Esophagus muscularis mucosa (tissue), 4 donors: ENCODE results near the gene ZNF521. TPM values are rescaled to one million over a fixed set of nuclear protein-coding genes. Genes with fewer than 3 reads are reported as not detected.
"Not testable (repeated sequence)": the region's sequence is repeated elsewhere in the genome, so short reads cannot be mapped to it uniquely, and the experiment has no call there.

Source experiments
- DNase-seq: peaks from one replicate; pipeline ENCODE4 v3.0.0-alpha.2; 2017; ENCODE audit errors: extremely low spot score
- H3K27ac ChIP-seq, 4 donors: fragments of 200-600 bp; sonication (generic); replicated peaks in 1 of 4; 1 replicate in 3 of 4; 2 replicates in 1 of 4; pipeline ENCODE4 v1.5.1; 2016 to 2019; ENCODE audit warnings: mild to moderate bottlenecking in 1 of 4
- H3K27me3 ChIP-seq, 4 donors: fragments of 200-600 bp; sonication (generic); one replicate each; pipeline versions ENCODE4 v1.5.1 to v1.6.0; 2016 to 2019
- H3K36me3 ChIP-seq, 4 donors: fragments of 200-600 bp; sonication (generic); one replicate each; pipeline ENCODE4 v1.5.1; 2016 to 2019
- H3K4me1 ChIP-seq, 4 donors: fragments of 200-600 bp; sonication (generic); one replicate each; pipeline ENCODE4 v1.5.1; 2016 to 2019
- H3K4me3 ChIP-seq, 4 donors: fragments of 200-600 bp; sonication (generic); 1 replicate in 2 of 4; 2 replicates in 2 of 4; pipeline ENCODE4 v1.5.1; 2016 to 2019; ENCODE audit warnings: mild to moderate bottlenecking in 4 of 4, moderate library complexity in 1 of 4
- H3K9me3 ChIP-seq, 4 donors: fragments of 200-600 bp; sonication (generic); 1 replicate in 3 of 4; 2 replicates in 1 of 4; pipeline ENCODE4 v1.5.1; 2016 to 2019
- CTCF ChIP-seq, 3 experiments: fragments of 200-600 bp in 2 of 3; fragments of 450-650 bp in 1 of 3; sonication (generic) in 2 of 3; IDR thresholded peaks; one replicate each; pipeline ENCODE4 v1.5.1; 2017 to 2019; ENCODE audit warnings: antibody characterized with exemption in 3 of 3, mild to moderate bottlenecking in 2 of 3, moderate library complexity in 1 of 3
- EP300 ChIP-seq: sonication (generic); formaldehyde crosslinking; IDR thresholded peaks from one replicate; pipeline ENCODE4 v1.6.1; 2017; ENCODE audit warnings: antibody characterized with exemption
- POLR2A ChIP-seq: fragments of 450-650 bp; IDR thresholded peaks from one replicate; pipeline ENCODE4 v1.6.1; 2017; ENCODE audit warnings: antibody characterized with exemption, moderate library complexity, mild to moderate bottlenecking, low read depth
- POLR2AphosphoS5 ChIP-seq, 2 donors: sonication (generic); formaldehyde crosslinking; IDR thresholded peaks; one replicate each; pipeline ENCODE4 v1.6.1; 2017; ENCODE audit warnings: antibody characterized with exemption in 2 of 2
- WGBS: methylation state at CpG from one replicate; pipeline ENCODE4 v1.1.5; 2018; 5-methylcytosine and 5-hydroxymethylcytosine counted together
- intact Hi-C: fragments of 100-400 bp; cut with DNase I; formaldehyde crosslinking; loops from one replicate; pipeline ENCODE4 v1.15.1; 2023
- total RNA-seq, 4 donors: library from RNA; depleted of rRNA; stranded (reverse); fragments of >200 nt; gene quantifications; one replicate each; pipeline versions ENCODE4 v1.1.0 to v1.2.1, GENCODE V29; 2016

The ZNF521 gene
- total RNA-seq, 4 donors from 2014 or later = 15.6 to 20.6 (median 16.9) TPM

- 90% methylated on average over 8 of the region's 8 CpGs for WGBS
- Histone ChIP-seq H3K9me3 (no peaks in the 10 kb centered on the region), H3K27me3 (peaks cover 0 to 79% (median 3%) of the 10 kb centered on the region in 4 donors), H3K36me3 (no peaks in the 10 kb centered on the region), H3K27ac (no peak overlapping the region), H3K4me1 (peaks cover 0 to 11% (median 8%) of the 10 kb centered on the region in 4 donors), H3K4me3 (no peak overlapping the region)
- no peak for DNase-seq
- TF ChIP-seq POLR2AphosphoS5 (IDR thresholded peaks at IDR 0.05) = no peak
- no peak for TF ChIP-seq POLR2A
- TF ChIP-seq CTCF (IDR thresholded peaks at IDR 0.05) = no peak
- no peak for TF ChIP-seq EP300
- intact Hi-C loops = no loop called here
Observed at GRCh38 chr18:25038261-25038660, 313.7 kb downstream of the ZNF521 start.

- intact Hi-C loops = no loop called here
- Histone ChIP-seq H3K36me3 (no peaks in the 10 kb centered on the region), H3K4me3 (no peak overlapping the region), H3K27ac (no peak overlapping the region), H3K27me3 (peaks cover 0 to 87% (median 0%) of the 10 kb centered on the region in 4 donors), H3K4me1 (no peaks in the 10 kb centered on the region), H3K9me3 (no peaks in the 10 kb centered on the region)
- 56% methylated on average over 4 of the region's 4 CpGs for WGBS
- no peak for DNase-seq
- no peak for TF ChIP-seq EP300
- no peak for TF ChIP-seq CTCF (IDR thresholded peaks at IDR 0.05)
- no peak for TF ChIP-seq POLR2A
- TF ChIP-seq POLR2AphosphoS5 (IDR thresholded peaks at IDR 0.05) = no peak
Observed at GRCh38 chr18:25033747-25034471, 318.1 kb downstream of the ZNF521 start.

- WGBS = 44% methylated on average over 6 of the region's 6 CpGs
- H3K27ac ChIP-seq, H3K36me3 ChIP-seq, DNase-seq, H3K9me3 ChIP-seq, intact Hi-C loops, H3K4me1 ChIP-seq, H3K4me3 ChIP-seq: not testable (repeated sequence)
- peaks cover 0 to 87% (median 0%) of the 10 kb centered on the region in 4 donors for H3K27me3 ChIP-seq
Observed at GRCh38 chr18:25033175-25033574, 318.8 kb downstream of the ZNF521 start.

GRCh38 chr18:25029802-25030201, 322.2 kb downstream of the ZNF521 start:
- DNase-seq = no peak
- H3K4me3 ChIP-seq = no peak overlapping the region

GRCh38 chr18:25019931-25020330, 332.0 kb downstream of the ZNF521 start:
- H3K36me3 ChIP-seq = no peaks in the 10 kb centered on the region
- H3K4me1 ChIP-seq = no peaks in the 10 kb centered on the region
- no peak for DNase-seq
- H3K9me3 ChIP-seq = peaks cover 0 to 15% (median 8%) of the 10 kb centered on the region in 4 donors
- TF ChIP-seq POLR2AphosphoS5 (IDR thresholded peaks at IDR 0.05) (no peak), CTCF (IDR thresholded peaks at IDR 0.05) (no peak), EP300 (no peak), POLR2A (no peak)
- H3K27ac ChIP-seq = no peak overlapping the region
- H3K27me3 ChIP-seq = peaks cover 0 to 28% (median 4%) of the 10 kb centered on the region in 4 donors
- intact Hi-C loops = no loop called here
- H3K4me3 ChIP-seq = no peak overlapping the region

More at GRCh38 chr18:25029802-25030201, 322.2 kb downstream of the ZNF521 start:
- Histone ChIP-seq H3K9me3 (no peaks in the 10 kb centered on the region), H3K27me3 (peaks cover 0 to 69% (median 0%) of the 10 kb centered on the region in 4 donors), H3K36me3 (no peaks in the 10 kb centered on the region), H3K27ac (no peak overlapping the region), H3K4me1 (no peaks in the 10 kb centered on the region)
- WGBS = 95% methylated on average over 1 of the region's 1 CpG
- intact Hi-C loops = no loop called here
- TF ChIP-seq POLR2AphosphoS5 (IDR thresholded peaks at IDR 0.05) (no peak), CTCF (IDR thresholded peaks at IDR 0.05) (no peak), POLR2A (no peak), EP300 (no peak)
